GM12864 (cell line): ENCODE data around the gene ITIH3.
A peak's percentile ranks its signal among the peaks of the same experiment; 100 is the strongest.

ENCODE experiments used
- DNase-seq: peaks from one replicate; pipeline ENCODE4 v3.0.0-alpha.2; 2011; ENCODE audit warnings: low read depth
- H3K4me3 ChIP-seq: 2 replicates; pipeline ENCODE4 v1.5.1; 2011; ENCODE audit warnings: mild to moderate bottlenecking, low read depth, low read length, control low read depth
- TF ChIP-seq, protein P1 (sequence below): IDR thresholded peaks from 2 replicates; pipeline ENCODE4 v1.5.1; 2011; ENCODE audit warnings: low read depth, mild to moderate bottlenecking, moderate library complexity, low read length, control low read depth, inconsistent platforms; ENCODE audit errors: missing control alignments

ITIH3 gene

GRCh38 chr3:52838561-52839267, 44.1 kb downstream of the ITIH3 start:
- no peak for DNase-seq
- TF ChIP-seq, protein P1, sequence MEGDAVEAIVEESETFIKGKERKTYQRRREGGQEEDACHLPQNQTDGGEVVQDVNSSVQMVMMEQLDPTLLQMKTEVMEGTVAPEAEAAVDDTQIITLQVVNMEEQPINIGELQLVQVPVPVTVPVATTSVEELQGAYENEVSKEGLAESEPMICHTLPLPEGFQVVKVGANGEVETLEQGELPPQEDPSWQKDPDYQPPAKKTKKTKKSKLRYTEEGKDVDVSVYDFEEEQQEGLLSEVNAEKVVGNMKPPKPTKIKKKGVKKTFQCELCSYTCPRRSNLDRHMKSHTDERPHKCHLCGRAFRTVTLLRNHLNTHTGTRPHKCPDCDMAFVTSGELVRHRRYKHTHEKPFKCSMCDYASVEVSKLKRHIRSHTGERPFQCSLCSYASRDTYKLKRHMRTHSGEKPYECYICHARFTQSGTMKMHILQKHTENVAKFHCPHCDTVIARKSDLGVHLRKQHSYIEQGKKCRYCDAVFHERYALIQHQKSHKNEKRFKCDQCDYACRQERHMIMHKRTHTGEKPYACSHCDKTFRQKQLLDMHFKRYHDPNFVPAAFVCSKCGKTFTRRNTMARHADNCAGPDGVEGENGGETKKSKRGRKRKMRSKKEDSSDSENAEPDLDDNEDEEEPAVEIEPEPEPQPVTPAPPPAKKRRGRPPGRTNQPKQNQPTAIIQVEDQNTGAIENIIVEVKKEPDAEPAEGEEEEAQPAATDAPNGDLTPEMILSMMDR, result no peak
- H3K4me3 ChIP-seq, result no peak overlapping the region

DNA sequence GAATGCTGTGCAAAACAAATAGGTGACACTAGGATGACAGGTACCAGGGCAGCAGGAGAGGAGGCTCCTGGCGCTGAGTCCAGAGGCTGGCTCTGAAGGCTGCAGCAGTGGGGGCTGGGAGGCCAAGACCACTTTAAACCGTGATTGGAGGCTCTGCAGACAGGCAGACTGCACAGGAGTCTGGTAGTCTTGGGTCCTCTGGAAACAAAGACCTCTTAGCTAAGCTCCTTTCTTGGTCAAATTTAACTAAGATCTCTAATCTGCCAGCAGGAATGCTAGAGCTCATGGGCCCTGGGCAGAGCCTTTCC, 44.6 kb downstream of the ITIH3 start:
- TF ChIP-seq, protein P1, result no peak
- no peak overlapping the region for H3K4me3 ChIP-seq
- no peak for DNase-seq

- H3K4me3 ChIP-seq, result no peak overlapping the region
- DNase-seq, result no peak
- TF ChIP-seq, protein P1, result no peak
These were observed 45.4 kb downstream of the ITIH3 start for GRCh38 chr3:52839892-52840545.

GRCh38 chr3:52841211-52841980, 46.8 kb downstream of the ITIH3 start:
- TF ChIP-seq, protein P1, result no peak
- DNase-seq, result peak; percentile 10
- H3K4me3 ChIP-seq, result no peak overlapping the region

DNA sequence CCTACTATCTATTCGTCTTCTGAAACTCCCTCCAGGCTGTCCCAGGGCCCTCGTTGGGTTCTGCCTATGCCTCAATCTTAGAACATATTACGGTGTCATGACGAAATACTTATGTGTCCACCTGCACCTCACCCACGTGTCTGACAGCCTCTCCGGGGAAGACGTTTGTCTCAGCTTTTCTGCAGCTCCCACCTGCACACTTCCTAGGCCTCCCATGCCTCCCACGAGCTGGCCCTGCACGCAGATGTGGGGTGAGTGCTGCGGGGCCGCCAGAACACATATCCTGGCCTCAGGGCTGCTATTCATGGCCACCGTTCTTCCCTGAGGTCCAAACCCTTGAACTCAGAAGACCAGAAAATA, 47.4 kb downstream of the ITIH3 start:
- DNase-seq, result no peak
- H3K4me3 ChIP-seq, result no peak overlapping the region
- TF ChIP-seq, protein P1, result no peak

DNA sequence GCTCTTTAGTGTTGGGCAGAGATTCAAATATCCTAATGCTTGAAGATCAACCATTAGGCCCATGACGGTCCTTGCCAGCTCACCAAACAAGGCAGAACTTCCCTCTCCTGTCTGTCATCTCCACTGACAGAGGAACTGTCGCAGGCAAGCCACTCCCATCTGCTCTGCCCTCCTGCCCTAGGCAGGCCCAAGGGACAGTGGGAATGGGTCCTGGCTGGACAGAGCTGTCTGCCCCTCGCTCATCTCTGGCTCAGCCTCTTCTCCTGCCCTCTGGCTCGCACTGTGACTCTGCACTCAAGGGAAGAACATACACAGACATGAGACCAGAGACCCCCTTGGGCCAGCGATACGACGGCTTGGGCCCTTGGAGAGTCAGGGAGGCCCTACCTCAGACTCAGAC, 47.8 kb downstream of the ITIH3 start:
- no peak for DNase-seq
- TF ChIP-seq, protein P1, result no peak
- H3K4me3 ChIP-seq, result no peak overlapping the region
